Ascending aorta (tissue), 2 donors: ENCODE measurements around the gene JAKMIP2. TPM values are rescaled to one million over a fixed set of nuclear protein-coding genes. Genes with fewer than 3 reads are reported as not detected.
"Not testable (repeated sequence)": the region's sequence is repeated elsewhere in the genome, so short reads cannot be mapped to it uniquely, and the experiment has no call there.

ENCODE experiments used
- DNase-seq, 2 donors: peaks; one replicate each; pipeline ENCODE4 v3.0.0-alpha.2; 2019; ENCODE audit warnings: low spot score in 2 of 2
- H3K27ac ChIP-seq, 2 donors: fragments of 200-600 bp; sonication (generic); one replicate each; pipeline ENCODE4 v1.5.1; 2016 to 2017; ENCODE audit warnings: mild to moderate bottlenecking in 1 of 2
- H3K27me3 ChIP-seq: fragments of 200-600 bp; sonication (generic); one replicate; pipeline ENCODE4 v1.5.1; 2017
- H3K36me3 ChIP-seq, 2 donors: fragments of 200-600 bp; sonication (generic); one replicate each; pipeline ENCODE4 v1.5.1; 2016
- H3K4me1 ChIP-seq, 2 donors: fragments of 200-600 bp; sonication (generic); one replicate each; pipeline ENCODE4 v1.5.1; 2016 to 2017; ENCODE audit warnings: mild to moderate bottlenecking in 1 of 2
- H3K4me3 ChIP-seq, 2 donors: fragments of 200-600 bp; sonication (generic); one replicate each; pipeline ENCODE4 v1.5.1; 2016 to 2017; ENCODE audit warnings: mild to moderate bottlenecking in 1 of 2
- H3K9me3 ChIP-seq, 2 donors: fragments of 200-600 bp; sonication (generic); one replicate each; pipeline ENCODE4 v1.5.1; 2016
- intact Hi-C: fragments of 100-400 bp; cut with DNase I; formaldehyde crosslinking; loops from one replicate; pipeline ENCODE4 v1.15.1; 2023
- total RNA-seq: library from RNA; depleted of rRNA; stranded (reverse); fragments of >200 nt; gene quantifications from one replicate; pipeline ENCODE4 v1.1.0, GENCODE V29; 2016
- TF ChIP-seq, protein P1 (sequence below), 3 experiments: fragments of 200-600 bp in 2 of 3; fragments of 450-650 bp in 1 of 3; sonication (generic) in 2 of 3; IDR thresholded peaks; one replicate each; pipeline ENCODE4 v1.5.1; 2016 to 2019; ENCODE audit warnings: antibody characterized with exemption in 3 of 3, mild to moderate bottlenecking in 1 of 3, moderate library complexity in 1 of 3

JAKMIP2 gene
- total RNA-seq, 1 donor from 2014 or later = not detected

GRCh38 chr5:147727200-147727599 lies 55.3 kb downstream of the JAKMIP2 start:
- Histone ChIP-seq H3K4me1 (no peaks in the 10 kb centered on the region), H3K27me3 (no peaks in the 10 kb centered on the region), H3K36me3 (no peaks in the 10 kb centered on the region), H3K4me3 (no peak overlapping the region), H3K9me3 (no peaks in the 10 kb centered on the region), H3K27ac (no peak overlapping the region)
- no peak for DNase-seq
- TF ChIP-seq, protein P1, sequence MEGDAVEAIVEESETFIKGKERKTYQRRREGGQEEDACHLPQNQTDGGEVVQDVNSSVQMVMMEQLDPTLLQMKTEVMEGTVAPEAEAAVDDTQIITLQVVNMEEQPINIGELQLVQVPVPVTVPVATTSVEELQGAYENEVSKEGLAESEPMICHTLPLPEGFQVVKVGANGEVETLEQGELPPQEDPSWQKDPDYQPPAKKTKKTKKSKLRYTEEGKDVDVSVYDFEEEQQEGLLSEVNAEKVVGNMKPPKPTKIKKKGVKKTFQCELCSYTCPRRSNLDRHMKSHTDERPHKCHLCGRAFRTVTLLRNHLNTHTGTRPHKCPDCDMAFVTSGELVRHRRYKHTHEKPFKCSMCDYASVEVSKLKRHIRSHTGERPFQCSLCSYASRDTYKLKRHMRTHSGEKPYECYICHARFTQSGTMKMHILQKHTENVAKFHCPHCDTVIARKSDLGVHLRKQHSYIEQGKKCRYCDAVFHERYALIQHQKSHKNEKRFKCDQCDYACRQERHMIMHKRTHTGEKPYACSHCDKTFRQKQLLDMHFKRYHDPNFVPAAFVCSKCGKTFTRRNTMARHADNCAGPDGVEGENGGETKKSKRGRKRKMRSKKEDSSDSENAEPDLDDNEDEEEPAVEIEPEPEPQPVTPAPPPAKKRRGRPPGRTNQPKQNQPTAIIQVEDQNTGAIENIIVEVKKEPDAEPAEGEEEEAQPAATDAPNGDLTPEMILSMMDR (IDR thresholded peaks at IDR 0.05) = no peak
- intact Hi-C loops = no loop called here

GRCh38 chr5:147721191-147721960 lies 61.2 kb downstream of the JAKMIP2 start:
- DNase-seq, H3K27ac ChIP-seq, H3K4me1 ChIP-seq, H3K36me3 ChIP-seq, intact Hi-C loops, H3K4me3 ChIP-seq, H3K9me3 ChIP-seq, H3K27me3 ChIP-seq: not testable (repeated sequence)

GRCh38 chr5:147713550-147714295 lies 68.8 kb downstream of the JAKMIP2 start:
- DNase-seq = no peak
- no peak overlapping the region for H3K4me3 ChIP-seq
- no peaks in the 10 kb centered on the region for H3K27me3 ChIP-seq
- no peaks in the 10 kb centered on the region for H3K36me3 ChIP-seq
- no peaks in the 10 kb centered on the region for H3K4me1 ChIP-seq
- intact Hi-C loops = no loop called here
- H3K9me3 ChIP-seq = no peaks in the 10 kb centered on the region
- H3K27ac ChIP-seq = no peak overlapping the region
- TF ChIP-seq, protein P1 (IDR thresholded peaks at IDR 0.05) = no peak

GRCh38 chr5:147712598-147712997 lies 69.9 kb downstream of the JAKMIP2 start:
- DNase-seq = no peak
- TF ChIP-seq, protein P1 (IDR thresholded peaks at IDR 0.05) = no peak
- H3K27ac ChIP-seq = no peak overlapping the region
- H3K36me3 ChIP-seq = no peaks in the 10 kb centered on the region
- no peaks in the 10 kb centered on the region for H3K4me1 ChIP-seq
- intact Hi-C loops = no loop called here
- no peaks in the 10 kb centered on the region for H3K9me3 ChIP-seq
- H3K27me3 ChIP-seq = no peaks in the 10 kb centered on the region
- H3K4me3 ChIP-seq = no peak overlapping the region

GRCh38 chr5:147712019-147712418 lies 70.5 kb downstream of the JAKMIP2 start:
- Histone ChIP-seq H3K4me1 (no peaks in the 10 kb centered on the region), H3K27ac (no peak overlapping the region), H3K4me3 (no peak overlapping the region), H3K9me3 (no peaks in the 10 kb centered on the region), H3K27me3 (no peaks in the 10 kb centered on the region), H3K36me3 (no peaks in the 10 kb centered on the region)
- no peak for DNase-seq
- TF ChIP-seq, protein P1 (IDR thresholded peaks at IDR 0.05) = no peak
- intact Hi-C loops = no loop called here

GRCh38 chr5:147711019-147711418 lies 71.5 kb downstream of the JAKMIP2 start:
- Histone ChIP-seq H3K27me3 (no peaks in the 10 kb centered on the region), H3K4me1 (no peaks in the 10 kb centered on the region), H3K4me3 (no peak overlapping the region), H3K36me3 (no peaks in the 10 kb centered on the region), H3K27ac (no peak overlapping the region), H3K9me3 (no peaks in the 10 kb centered on the region)
- intact Hi-C loops = no loop called here
- DNase-seq = no peak
- TF ChIP-seq, protein P1 (IDR thresholded peaks at IDR 0.05) = no peak
